IPS-NIHi7 (cell line): ENCODE measurements around the gene PLAGL2.

Experiments
- DNase-seq: peaks from one replicate; pipeline ENCODE4 v3.0.0; 2012; ENCODE audit warnings: mixed read lengths; ENCODE audit errors: extremely low spot score

PLAGL2 gene

DNA sequence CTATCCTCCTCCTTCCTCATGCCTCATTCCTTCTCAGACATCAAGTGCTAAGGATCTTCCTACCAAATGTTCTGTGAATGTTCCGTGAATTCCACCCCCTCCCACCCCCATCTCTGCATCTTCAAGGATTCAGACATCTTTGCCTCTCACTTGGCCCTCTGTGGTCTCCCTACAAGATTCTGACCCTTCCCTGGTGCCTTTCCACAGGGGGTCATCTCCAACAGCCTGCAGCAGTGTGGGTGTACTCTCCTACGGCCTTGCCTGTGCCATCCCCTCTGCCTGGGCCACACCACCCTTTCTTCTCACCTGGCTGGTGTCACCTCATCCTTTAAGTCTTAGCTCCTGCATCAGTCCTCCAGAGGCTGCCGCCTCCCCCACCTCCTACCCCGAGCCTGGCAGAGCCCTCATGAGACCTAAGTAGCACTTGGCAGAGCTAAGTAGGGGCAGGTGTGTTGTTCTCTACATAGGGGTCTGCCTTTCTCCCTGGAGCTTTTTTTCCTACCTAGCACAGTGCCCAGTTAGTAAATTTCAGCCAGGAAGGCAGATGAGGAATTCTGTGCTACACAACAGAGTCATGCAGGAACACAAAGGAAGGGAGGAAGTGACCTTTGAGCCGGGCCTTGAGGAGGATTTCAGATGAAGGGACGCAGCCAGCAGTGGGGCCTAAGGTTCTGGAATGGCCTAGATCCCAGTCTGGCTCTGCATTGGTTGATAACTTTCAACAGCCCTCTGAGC lies 55.0 kb downstream of the PLAGL2 start:
- DNase-seq: no peak

DNA sequence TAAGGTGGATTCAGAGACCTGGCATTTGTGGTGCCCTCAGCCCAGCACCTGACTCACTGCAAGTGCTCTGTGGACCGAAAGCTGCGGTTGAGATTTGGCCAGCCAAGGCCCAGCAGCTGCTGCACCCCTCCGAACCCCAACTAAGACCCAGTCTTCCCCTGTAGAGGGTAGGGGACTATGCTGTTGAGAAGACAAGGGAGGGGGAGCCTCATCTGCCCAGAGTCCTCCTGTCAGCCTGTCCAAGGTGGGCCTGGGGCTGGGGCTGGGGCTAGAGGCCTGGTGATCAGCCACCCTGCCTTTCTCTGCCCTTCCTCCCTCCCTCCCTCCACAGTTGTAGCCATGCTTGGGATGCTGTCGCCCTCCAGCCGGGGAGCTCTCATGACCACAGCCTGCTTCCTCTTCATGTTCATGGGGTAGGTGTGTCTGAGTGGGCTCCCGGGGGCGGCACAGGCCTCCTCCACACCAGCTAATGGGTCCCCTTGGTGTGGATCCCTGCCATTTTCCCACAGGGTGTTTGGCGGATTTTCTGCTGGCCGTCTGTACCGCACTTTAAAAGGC lies 57.2 kb downstream of the PLAGL2 start:
- DNase-seq: no peak

DNA sequence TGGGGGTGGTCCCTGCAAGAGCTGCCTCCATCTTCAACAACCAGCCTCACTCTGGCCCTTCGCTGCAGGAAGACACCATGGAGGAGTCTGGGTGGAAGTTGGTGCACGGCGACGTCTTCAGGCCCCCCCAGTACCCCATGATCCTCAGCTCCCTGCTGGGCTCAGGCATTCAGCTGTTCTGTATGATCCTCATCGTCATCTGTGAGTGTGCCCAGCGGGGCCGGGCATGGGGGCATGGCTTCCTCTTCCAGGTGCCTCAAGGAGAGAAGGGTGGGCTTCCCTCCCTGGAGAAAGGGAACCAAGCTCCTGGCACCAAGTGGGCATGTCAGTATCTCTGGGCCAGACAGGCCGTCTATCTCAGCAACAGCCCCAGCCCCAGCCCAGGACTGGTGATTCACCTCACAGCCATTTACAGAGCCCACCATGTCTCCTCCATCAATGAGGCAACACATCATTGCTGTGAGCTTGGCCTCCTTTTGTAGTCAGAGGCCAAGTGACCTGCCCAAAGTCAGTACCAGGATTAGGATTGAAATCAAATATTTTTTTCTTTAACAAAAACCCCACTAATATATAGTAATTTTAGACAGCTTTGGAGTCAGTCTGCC lies 57.9 kb downstream of the PLAGL2 start:
- DNase-seq: no peak

DNA sequence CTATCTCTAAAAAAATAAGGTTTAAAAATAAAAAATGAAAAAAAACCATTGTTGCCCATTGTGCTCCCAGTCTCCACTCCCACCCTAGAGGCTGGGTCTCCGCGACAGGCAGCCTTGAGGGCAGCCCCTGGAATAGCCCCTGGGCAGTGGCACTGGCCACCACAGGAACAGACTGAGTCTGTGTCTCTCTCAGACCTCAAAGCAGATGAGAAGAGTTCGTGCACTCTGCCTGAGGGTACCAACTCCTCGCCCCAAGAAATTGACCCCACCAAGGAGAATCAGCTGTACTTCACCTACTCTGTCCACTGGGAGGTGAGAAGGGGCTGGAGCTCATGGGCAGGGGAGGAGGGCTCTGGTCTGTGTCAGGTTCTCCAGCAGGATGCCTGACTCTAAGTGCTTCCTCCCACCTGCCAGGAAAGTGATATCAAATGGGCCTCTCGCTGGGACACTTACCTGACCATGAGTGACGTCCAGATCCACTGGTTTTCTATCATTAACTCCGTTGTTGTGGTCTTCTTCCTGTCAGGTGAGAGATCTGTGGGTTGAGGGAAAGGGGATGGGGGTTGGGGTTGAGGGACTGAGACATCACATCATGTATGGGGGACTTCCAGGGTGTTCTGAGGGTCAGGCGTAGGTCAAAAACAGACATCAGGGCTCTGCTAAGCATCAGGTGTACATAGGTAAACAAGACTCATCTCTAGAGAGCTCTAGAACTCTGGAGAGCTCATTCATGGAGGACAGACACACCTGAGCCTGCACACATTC lies 62.5 kb downstream of the PLAGL2 start:
- DNase-seq: no peak

DNA sequence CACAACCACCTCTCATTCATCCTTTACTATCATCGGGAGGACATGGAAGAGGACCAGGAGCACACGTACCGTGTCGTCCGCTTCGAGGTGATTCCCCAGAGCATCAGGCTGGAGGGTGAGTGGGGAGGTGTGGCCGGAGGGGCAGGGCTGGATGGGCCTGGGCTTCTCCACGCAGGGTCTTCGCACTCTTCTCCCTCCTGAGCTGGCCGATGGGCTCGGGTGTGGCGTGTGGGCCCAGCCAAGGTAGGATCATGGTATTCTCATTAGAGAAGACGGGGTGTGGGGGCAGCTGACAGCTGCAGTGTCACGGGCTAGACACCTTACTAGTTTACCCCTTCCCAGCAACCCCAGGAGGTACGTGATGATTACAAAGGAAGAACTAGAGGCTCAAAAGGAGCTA lies 64.6 kb downstream of the PLAGL2 start:
- DNase-seq: no peak
